Sigmoid colon (tissue), 7 donors: ENCODE results near the gene YARS1. TPM values are rescaled to one million over a fixed set of nuclear protein-coding genes. Genes with fewer than 3 reads are reported as not detected.

Experiments used
- DNase-seq: peaks from one replicate; pipeline ENCODE4 v3.0.0-alpha.2; 2019
- H3K27ac ChIP-seq, 4 donors: fragments of 200-600 bp; sonication (generic); one replicate each; pipeline ENCODE4 v1.5.1; 2016 to 2019; ENCODE audit warnings: mild to moderate bottlenecking in 1 of 4
- H3K27me3 ChIP-seq, 3 donors: fragments of 200-600 bp; sonication (generic); one replicate each; pipeline ENCODE4 v1.5.1; 2019; ENCODE audit warnings: mild to moderate bottlenecking in 1 of 3
- H3K36me3 ChIP-seq, 4 donors: fragments of 200-600 bp; sonication (generic); one replicate each; pipeline ENCODE4 v1.5.1; 2016 to 2019
- H3K4me1 ChIP-seq, 4 donors: fragments of 200-600 bp; sonication (generic); one replicate each; pipeline ENCODE4 v1.5.1; 2017 to 2019
- H3K4me3 ChIP-seq, 4 donors: fragments of 200-600 bp; sonication (generic); one replicate each; pipeline ENCODE4 v1.5.1; 2017 to 2019; ENCODE audit warnings: mild to moderate bottlenecking in 2 of 4, moderate library complexity in 1 of 4
- H3K9me3 ChIP-seq, 4 donors: fragments of 200-600 bp in 3 of 4; sonication (generic) in 3 of 4; one replicate each; pipeline versions ENCODE4 v1.5.1 to v1.6.1; 2013 to 2019
- CTCF ChIP-seq, 4 experiments: fragments of 450-650 bp in 3 of 4; fragments of 200-600 bp in 1 of 4; IDR thresholded peaks; one replicate each; pipeline ENCODE4 v1.5.1; 2016 to 2019; ENCODE audit warnings: antibody characterized with exemption in 4 of 4, mild to moderate bottlenecking in 3 of 4, moderate library complexity in 2 of 4
- EP300 ChIP-seq, 4 donors: sonication (generic); formaldehyde crosslinking; IDR thresholded peaks; one replicate each; pipeline ENCODE4 v1.6.1; 2017; ENCODE audit warnings: antibody characterized with exemption in 4 of 4
- POLR2A ChIP-seq, 2 donors: fragments of 450-650 bp; IDR thresholded peaks; one replicate each; pipeline ENCODE4 v1.6.1; 2016; ENCODE audit warnings: antibody characterized with exemption in 2 of 2, mild to moderate bottlenecking in 2 of 2, moderate library complexity in 2 of 2
- POLR2AphosphoS5 ChIP-seq, 4 donors: sonication (generic); formaldehyde crosslinking; IDR thresholded peaks; one replicate each; pipeline ENCODE4 v1.6.1; 2017; ENCODE audit warnings: antibody characterized with exemption in 4 of 4
- WGBS, 2 donors: extraction: QIAGEN DNeasy Blood & Tissue Kit; methylation state at CpG; one replicate each; pipeline ENCODE4 v1.1.7; 2013; 5-methylcytosine and 5-hydroxymethylcytosine counted together
- intact Hi-C: fragments of 100-400 bp; cut with DNase I; formaldehyde crosslinking; loops from one replicate; pipeline ENCODE4 v1.15.1; 2023
- polyA plus RNA-seq, 3 donors: library from polyadenylated mRNA; stranded (reverse); fragments of 200-250 nt; gene quantifications; one replicate each; pipeline ENCODE4 v1.2.3, GENCODE V29; 2013
- total RNA-seq, 4 donors: library from RNA; depleted of rRNA; stranded (reverse); fragments of >200 nt; gene quantifications; one replicate each; pipeline ENCODE4 v1.1.0, GENCODE V29; 2016
- donor health status: healthy with polysubstance abuse.
- donor health status: Bipolar disorder and iron deficiency.
- donor health status: healthy.

The YARS1 gene
- total and polyA plus RNA-seq, 7 donors, result 28.7 to 65.2 (median 33.6) TPM

GRCh38 chr1:32858791-32859190 is 41.6 kb upstream of the YARS1 start:
- Histone ChIP-seq H3K9me3 (no peaks in the 10 kb centered on the region), H3K27me3 (no peaks in the 10 kb centered on the region), H3K4me3 (no peak overlapping the region), H3K27ac (no peak overlapping the region), H3K4me1 (peaks cover 0 to 6% (median 2%) of the 10 kb centered on the region in 4 donors), H3K36me3 (peaks cover 4 to 85% (median 15%) of the 10 kb centered on the region in 4 donors)
- no peak for TF ChIP-seq CTCF (IDR thresholded peaks at IDR 0.05)
- no peak for TF ChIP-seq POLR2AphosphoS5 (IDR thresholded peaks at IDR 0.05)
- TF ChIP-seq EP300 (IDR thresholded peaks at IDR 0.05), result no peak
- TF ChIP-seq POLR2A (IDR thresholded peaks at IDR 0.05), result no peak
- intact Hi-C loops, result no loop called here
- WGBS, 2 donors, result 95 to 96% methylated on average over 7 of the region's 7 CpGs
- DNase-seq, result no peak

GRCh38 chr1:32858136-32858535 is 41.0 kb upstream of the YARS1 start:
- no peak for DNase-seq
- no peak for TF ChIP-seq POLR2AphosphoS5 (IDR thresholded peaks at IDR 0.05)
- Histone ChIP-seq H3K27ac (no peak overlapping the region), H3K27me3 (no peaks in the 10 kb centered on the region), H3K36me3 (peaks cover 4 to 85% (median 19%) of the 10 kb centered on the region in 4 donors), H3K9me3 (no peaks in the 10 kb centered on the region), H3K4me1 (peaks cover 0 to 6% (median 2%) of the 10 kb centered on the region in 4 donors), H3K4me3 (no peak overlapping the region)
- intact Hi-C loops, result no loop called here
- 97 to 98% methylated on average over 2 of the region's 2 CpGs for WGBS, 2 donors

DNA sequence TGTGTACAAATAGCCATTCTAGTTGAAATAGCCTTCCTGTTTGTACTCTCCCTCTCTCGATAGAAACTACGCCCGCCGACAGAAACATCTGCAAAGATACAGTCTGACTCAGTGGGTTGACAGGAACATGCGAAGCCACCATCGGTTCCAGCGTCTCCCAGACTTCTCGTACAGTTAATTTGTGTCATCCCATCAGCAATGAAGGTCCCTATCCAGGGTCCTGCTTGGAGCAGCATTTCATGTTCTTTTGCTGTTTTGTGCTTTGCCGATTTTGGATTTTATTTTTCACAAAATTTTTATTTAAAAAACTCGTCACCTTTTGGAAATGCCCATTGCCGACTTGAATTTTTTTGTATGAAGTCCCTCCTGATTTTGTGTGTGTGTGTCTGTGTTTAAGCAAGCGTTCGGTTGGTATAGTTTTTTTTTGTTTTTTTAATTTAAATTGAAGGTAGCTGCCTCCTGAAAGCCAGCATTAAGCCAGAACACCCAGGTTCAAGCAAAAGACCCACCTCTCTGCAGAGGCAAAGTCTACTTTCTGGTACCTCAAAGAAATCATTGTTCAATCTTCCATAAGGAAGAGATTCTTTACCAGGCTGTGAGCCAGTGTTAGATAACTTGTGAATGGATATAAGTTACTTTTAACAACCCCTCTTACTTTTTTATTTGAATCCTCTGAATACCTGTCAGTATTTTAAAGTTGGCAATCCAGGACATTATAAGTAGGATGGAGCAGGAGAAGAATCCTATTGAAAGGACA is 38.9 kb upstream of the YARS1 start:
- WGBS, 2 donors, result 23 to 77% methylated on average over 13 of the region's 13 CpGs
- TF ChIP-seq POLR2A (IDR thresholded peaks at IDR 0.05) (no peak), EP300 (IDR thresholded peaks at IDR 0.05) (no peak), POLR2AphosphoS5 (IDR thresholded peaks at IDR 0.05) (no peak), CTCF (IDR thresholded peaks at IDR 0.05) (no peak)
- H3K27me3 ChIP-seq, result no peaks in the 10 kb centered on the region
- H3K4me3 ChIP-seq, result no peak overlapping the region
- no peak overlapping the region for H3K27ac ChIP-seq
- H3K9me3 ChIP-seq, result no peaks in the 10 kb centered on the region
- intact Hi-C loops, result no loop called here
- no peak for DNase-seq
- H3K36me3 ChIP-seq, result peaks cover 4 to 76% (median 23%) of the 10 kb centered on the region in 4 donors
- no peaks in the 10 kb centered on the region for H3K4me1 ChIP-seq

DNA sequence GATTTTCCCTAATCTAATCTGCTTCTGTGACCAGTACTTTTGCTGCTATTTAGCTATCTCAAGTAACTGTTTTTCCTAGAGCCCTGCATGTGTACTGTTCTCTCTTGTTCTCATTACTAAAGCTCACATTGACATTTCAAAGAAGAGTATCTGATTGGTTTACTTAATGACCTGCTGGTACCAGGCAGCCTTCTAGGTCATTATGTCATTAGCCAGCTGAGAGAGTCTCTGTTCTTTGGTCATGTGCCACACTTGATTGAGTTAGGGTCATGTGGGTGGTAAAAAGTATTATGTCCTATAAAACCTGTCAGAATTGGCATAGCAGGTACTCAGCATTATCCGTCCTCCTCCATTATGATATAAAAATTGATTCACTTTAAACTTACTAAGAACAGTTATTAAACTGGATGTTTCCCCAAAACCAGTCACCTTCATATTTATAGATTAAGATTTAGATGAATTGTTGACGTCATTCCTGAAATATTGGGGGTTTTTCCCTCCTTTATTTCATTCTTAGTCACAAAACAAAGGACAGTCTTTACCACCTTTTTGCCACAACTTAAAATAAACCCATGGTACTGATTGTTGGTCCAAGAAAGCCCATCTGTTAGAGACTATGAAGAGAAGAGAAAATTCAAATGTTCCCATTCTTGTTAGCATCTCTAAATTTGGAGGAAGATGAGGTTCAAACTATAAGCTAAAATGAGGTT is 31.4 kb upstream of the YARS1 start:
- H3K9me3 ChIP-seq, result no peaks in the 10 kb centered on the region
- no peaks in the 10 kb centered on the region for H3K27me3 ChIP-seq
- H3K27ac ChIP-seq, result no peak overlapping the region
- TF ChIP-seq POLR2AphosphoS5 (IDR thresholded peaks at IDR 0.05), result no peak
- TF ChIP-seq CTCF (IDR thresholded peaks at IDR 0.05), result no peak
- TF ChIP-seq EP300 (IDR thresholded peaks at IDR 0.05), result no peak
- intact Hi-C loops, result no loop called here
- DNase-seq, result no peak
- no peaks in the 10 kb centered on the region for H3K4me1 ChIP-seq
- peaks cover 0 to 59% (median 21%) of the 10 kb centered on the region in 4 donors for H3K36me3 ChIP-seq
- 42 to 48% methylated on average over 2 of the region's 2 CpGs for WGBS, 2 donors
- no peak overlapping the region for H3K4me3 ChIP-seq

- no peak for DNase-seq
- Histone ChIP-seq H3K27me3 (no peaks in the 10 kb centered on the region), H3K4me3 (no peak overlapping the region), H3K4me1 (no peaks in the 10 kb centered on the region), H3K36me3 (peaks cover 28 to 92% (median 56%) of the 10 kb centered on the region in 4 donors), H3K27ac (no peak overlapping the region), H3K9me3 (no peaks in the 10 kb centered on the region)
- WGBS, 2 donors, result 89 to 94% methylated on average over 1 of the region's 1 CpG
- TF ChIP-seq CTCF (IDR thresholded peaks at IDR 0.05) (no peak), POLR2A (IDR thresholded peaks at IDR 0.05) (no peak)
- intact Hi-C loops, result no loop called here
These were observed 14.7 kb upstream of the YARS1 start for GRCh38 chr1:32831878-32832277.
